ENCODE data around the gene KCTD10.
"Not testable (repeated sequence)": the region's sequence is repeated elsewhere in the genome, so short reads cannot be mapped to it uniquely, and the experiment has no call there.

Gene KCTD10

DNA sequence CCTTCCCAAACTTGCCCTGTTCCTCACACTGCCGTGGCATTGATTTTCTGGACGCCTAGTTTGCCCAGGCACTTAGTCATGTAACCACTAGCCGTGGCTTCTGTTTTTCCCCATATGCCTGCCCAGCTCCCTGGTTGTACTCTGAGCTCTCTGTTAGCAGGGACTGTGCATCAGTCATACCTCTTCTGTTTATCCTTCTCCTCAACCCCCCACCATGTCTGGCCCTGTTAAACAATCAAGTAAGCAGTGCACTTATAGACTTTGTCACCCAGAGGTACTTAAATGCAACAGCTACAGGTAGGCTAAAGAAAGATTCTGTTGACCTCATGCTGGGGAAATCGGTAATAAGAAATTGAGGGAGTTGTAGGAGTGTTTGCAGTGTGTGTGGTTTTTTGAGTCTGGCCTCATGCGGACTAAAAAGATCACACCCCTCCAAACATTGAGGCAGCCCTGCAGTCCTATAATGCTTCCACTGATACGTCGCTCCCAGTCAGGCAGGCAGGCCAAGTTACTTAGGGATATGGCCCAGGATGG is 17.3 kb upstream of the KCTD10 start:
- DNase-seq (ENCODE audit: low read depth), result no peak

DNA sequence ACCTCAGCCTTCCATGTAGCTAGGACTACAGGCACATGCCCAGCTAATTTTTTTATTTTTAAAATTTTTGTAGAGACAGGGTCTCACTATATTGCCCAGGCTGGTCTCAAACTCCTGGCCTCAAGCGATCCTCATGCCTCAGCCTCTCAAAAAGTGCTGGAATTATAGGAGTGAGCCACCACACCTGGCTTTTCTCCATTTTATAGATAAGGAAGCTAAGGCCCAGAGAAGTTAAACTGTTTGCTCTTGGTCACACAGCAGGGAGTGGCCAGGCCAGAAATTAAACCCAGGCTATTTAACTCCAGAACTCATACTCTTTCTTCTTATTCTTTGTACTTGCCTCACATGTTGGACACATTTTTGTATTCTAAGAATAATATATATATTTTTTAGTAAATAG is 16.8 kb upstream of the KCTD10 start:
- no peak for DNase-seq (ENCODE audit: low read depth)

DNA sequence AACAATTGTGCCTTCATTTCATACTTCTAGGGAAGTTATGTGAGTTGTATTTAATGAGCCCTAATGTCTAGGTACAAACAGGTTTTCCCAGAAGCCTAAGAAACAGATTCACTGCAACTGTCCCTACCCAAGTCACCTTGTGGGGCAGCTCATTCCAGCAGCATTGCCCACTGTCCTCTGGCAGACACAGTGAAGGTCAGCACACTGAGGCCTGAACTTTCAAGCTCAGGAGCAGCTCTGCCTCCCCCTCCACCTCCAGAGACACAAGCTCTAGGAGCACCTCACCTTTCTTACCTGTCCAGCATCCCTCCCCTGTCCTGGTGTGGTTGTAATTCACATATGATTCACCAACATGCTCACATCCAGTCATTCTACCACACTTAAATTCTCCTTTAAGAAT is 16.0 kb upstream of the KCTD10 start:
- no peak for DNase-seq (ENCODE audit: low read depth)

DNA sequence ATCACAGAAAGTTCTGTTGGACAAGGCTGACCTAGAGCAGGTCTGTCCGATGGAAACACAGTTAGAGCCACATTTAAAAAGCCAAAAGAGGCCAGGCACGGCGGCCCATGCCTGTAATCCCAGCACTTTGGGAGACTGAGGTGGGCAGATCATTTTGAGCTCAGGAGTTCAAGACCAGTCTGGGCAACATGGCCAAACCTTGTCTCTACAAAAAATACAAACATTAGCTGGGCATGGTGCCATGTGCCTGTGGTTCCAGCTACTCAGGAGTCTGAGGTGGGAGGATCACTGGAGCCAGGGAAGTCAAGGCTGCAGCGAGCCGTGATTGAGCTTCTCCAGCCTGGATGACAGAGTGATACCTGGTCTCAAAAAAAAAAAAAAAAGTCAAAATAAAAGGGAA is 15.3 kb upstream of the KCTD10 start:
- no peak for DNase-seq (ENCODE audit: low read depth)

DNA sequence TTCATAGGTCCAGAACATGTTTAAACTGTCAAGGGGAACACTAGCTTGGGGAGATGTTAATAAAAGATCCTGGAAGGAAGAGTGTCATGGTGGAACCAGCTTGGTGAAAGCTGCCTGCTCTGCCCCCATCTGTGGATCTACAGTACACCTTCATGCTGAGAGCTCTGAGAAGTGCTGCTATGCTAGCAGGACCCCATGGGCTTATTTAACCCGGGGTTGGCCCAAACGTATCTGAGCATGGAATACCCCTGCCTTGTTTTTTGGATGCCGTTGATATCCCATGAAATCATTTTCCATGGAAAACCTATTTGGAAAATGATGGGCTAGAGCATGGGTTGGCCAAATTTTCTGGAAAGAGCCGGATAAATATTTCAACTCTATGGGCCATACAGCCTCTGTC is 14.6 kb upstream of the KCTD10 start:
- no peak for DNase-seq (ENCODE audit: low read depth)

DNA sequence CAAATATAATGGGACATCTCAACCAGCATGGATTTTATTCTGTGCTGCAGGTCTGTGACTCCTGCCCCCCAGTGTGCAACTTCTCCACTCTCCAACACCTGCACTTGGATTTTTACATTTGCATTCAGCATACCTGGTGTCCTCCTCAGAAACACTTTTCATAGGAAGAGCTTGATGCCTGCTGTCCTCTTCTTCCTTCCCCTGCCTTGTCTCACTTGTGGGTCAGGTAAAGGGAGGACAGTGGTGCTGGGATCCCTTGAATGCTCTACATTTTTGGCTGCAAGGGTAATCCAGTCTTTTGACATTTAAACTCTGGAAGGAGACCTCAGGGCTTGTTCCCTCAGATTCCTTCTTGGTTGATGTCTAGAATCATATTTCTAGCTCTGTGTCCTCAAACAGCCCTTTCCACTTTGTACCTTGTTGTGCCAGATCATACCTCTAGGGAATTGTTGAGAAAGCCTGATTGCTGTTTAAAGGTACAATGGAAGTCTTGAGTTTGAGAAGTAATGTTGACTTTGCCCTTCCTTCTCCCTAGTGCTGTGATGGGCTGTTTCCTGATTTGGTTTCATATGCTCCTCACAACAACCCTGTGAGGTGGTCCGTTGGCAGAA is 13.0 kb upstream of the KCTD10 start:
- DNase-seq (ENCODE audit: low read depth), result no peak

DNA sequence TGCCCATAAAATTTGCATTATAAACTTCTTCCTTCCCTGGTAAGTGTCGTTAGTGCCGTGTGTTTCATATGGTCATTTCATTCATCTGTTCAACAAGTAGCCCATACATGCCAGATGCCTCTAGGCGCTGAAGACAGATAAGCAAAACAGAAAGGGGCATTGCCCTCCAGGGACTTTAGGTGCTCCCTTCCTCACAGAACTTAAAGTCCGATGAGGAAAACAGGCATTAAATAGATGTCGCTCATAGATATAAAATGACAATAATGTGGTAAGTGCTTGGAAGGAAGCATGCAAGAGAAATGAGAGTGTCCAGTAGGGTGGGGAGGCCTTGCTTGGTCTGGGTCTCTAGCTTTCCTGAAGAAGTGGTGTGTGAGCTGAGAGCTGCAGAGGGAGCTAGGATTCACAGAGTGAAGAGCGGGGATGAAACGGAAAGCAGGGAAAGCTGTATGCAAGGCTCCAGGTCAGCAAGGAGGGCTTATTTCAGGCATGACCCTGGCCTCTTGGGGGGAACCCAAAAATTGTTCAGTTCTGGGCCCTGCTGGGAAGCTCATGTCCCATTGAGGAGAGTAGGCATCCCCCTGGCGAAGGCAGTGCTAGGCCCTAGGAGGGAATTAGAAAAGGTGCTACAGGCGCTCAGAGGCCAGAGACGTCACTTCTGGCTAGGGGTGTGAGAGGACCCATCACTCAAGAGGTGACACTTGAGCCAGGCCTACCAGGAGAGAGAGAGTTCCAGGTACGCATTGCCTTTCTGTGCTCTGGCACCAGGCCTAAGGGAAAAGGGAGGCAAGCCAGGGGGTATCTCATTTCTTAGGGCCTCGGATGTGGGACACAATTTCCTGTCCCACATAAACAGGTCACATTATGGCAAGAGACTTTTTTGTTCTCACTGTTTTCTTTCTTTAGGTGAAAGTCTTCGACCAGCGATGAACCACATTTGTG is 12.2 kb upstream of the KCTD10 start:
- DNase-seq (ENCODE audit: low read depth), result no peak

DNA sequence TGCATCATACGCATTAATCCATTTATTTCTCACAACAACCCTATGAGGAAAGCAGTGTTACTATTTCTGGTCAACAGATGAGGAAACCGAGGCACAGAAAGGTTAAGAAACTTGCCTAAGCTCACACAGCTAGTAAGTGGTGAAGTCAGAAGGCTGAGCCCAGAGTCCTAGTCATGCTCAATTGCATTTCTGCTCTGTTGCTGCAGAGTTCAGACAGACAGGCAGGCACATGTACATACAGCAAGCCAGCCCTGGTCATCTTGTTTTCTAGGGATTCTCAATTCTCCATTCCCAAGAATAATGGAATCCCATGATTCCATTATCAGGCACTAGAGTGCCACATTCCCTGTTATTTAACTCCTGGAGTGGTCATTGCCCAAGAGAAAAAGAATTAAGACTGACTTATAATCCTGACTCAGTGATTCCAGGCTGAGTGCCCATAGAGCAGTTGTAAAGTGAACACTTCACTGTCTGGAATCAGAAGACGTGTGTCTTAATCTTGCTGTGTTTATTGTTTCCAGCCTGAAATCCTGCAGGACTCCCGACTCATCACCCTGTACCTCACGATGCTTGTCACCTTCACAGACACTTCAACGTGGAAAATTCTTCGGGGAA is 11.1 kb upstream of the KCTD10 start:
- peak; percentile 57 for DNase-seq (ENCODE audit: low read depth)

DNA sequence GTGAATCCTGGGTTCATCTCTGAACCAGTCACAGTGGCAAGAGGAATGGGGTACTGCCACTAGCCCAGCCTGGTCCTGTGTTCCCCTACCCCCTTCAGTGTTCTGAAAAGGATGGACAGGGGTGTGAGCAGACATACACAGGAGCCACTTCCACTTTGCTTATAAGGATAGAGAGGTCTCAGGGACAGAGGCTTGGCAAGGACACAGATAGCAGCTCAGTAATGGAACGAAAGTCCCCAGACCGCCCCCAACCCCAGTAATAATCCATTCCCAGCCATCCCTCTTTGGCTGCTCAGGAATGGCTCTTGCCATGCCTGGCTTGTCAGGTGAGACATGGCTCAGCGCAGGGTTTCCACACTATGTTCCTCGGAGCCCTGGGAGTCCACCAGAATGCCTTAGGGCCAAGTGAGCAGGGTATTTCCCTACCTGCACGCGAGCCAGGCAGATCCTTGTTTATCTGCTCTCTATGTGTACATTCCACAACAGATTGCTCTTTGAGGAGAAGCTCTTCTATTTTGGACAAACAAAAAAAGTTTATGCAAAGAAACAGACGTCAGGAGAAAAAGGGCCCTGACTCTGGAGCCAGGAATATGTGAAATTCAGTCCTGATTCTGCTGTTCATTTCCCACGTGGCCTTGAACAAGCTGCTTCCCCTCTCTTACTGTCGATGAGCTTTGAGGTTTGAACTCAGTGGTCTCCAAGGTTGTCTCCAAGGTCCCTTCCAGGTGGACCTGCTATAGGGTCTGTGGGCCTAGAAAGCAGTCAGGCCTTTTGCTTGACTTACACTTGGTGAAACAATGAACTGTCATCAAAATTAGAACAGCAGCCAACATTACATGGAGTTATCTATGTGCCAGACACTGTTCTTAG is 10.3 kb upstream of the KCTD10 start:
- DNase-seq (ENCODE audit: low read depth), result no peak

DNA sequence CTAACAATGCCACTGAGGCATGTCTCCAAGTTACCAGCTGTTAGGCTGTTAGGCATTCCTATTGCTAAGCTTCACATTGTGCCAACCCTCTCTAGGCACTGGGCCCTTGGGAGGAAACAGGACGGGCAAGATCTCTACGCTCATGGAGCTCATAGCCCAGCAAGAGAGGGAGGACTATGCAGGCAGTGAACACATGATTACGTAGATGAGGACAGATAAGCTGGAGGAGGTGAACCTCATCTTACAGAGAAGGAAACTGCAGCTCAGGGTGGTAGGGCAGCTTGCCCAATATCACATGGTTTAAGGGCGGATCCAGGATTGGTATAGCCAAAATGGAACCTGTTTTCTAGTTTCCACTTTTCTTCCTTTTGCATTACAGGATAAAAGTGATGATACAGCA is 8.1 kb upstream of the KCTD10 start:
- no peak for DNase-seq (ENCODE audit: low read depth)

DNA sequence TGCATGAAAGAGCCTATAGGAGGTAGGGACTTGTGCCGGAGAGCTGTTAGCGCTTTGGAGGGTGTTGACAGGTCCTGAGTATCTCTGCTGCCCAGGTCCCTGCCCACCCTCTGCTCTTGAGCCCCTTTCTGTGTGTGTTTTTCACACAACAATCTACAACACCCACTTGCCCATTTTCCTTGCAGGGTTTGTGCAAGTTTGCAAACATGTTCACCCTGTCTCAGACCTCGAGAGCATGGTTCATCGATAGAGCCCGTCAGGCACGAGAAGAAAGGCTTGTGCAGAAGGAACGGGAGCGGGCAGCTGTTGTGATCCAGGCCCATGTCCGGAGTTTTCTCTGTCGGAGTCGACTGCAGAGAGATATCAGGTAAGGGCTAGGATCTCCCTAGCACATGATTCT is 6.2 kb upstream of the KCTD10 start:
- no peak for DNase-seq (ENCODE audit: low read depth)

DNA sequence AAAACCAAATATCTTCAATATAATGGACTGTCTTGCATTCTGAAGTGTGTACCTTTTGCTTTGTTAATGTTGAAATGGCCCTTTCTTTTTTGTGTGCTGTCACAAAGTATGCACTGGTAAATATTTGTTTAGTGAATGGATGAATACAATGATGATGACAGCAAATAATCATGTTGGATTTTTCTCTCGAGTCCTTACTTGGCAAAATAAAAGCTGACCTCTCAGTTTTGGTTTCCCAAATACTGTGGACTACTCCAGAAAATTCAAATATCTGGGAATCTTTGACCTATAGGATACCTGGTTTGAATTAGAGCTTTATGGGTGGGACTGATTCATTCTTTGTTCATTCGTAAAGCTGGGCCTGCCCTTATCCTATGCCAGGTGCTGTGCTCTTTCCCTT is 5.8 kb upstream of the KCTD10 start:
- no peak for DNase-seq (ENCODE audit: low read depth)

DNA sequence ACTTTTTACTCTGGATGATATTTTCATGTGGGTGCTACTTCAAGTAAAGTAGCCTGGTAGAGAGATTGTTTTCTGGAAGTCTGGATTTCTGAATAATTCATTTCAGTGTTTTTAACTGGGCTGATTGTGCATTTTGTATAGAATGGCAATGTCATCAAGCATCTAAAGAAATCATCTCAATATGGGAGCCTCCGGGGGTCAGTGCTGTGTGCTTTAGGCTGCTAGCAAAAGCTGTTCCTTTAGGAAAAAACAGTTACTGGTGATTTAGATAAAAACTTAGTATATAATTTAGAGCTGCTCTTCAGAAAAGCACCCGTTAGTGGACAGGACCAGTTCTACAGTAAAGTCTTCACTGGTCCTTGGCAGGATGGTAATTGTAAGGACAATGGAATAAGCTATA is 5.4 kb upstream of the KCTD10 start:
- no peak for DNase-seq (ENCODE audit: low read depth)

DNA sequence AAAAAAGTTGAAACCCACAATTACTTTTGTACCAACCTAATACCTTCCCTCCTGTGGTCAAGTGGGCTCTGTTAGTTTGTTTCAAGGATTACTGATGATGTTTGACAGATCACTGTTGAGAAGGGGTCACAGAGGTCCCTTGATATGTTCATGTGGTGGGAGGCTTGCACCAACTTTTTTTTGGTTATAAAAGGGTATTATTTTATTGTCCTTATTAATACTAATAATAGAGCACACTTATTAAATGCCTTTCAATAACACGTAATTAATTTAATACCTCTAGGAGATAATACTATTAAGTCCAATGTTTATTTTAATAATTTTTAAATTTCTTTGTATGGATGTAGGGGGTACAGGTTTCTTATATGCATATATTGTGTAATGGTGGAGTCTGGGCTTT is 4.8 kb upstream of the KCTD10 start:
- DNase-seq (ENCODE audit: low read depth), result no peak

DNA sequence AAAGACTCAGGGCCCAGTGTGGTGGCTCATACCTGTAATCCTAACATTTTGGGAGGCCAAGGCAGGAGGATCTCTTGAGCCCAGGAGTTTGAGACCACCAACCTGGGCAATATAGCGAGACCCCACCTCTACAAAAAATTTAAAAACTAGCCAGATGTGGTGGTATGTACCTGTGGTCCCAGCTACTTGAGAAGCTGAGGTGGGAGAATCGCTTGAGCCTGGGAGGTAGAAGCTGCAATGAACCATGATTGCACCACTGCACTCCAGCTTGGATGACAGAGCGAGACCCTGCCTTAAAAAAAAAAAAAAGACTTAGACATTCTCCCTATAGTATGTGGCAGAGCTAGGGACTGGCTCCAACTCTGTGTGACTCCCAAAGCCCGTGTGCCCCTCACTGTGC is 3.3 kb upstream of the KCTD10 start:
- DNase-seq (ENCODE audit: low read depth), result no peak

DNA sequence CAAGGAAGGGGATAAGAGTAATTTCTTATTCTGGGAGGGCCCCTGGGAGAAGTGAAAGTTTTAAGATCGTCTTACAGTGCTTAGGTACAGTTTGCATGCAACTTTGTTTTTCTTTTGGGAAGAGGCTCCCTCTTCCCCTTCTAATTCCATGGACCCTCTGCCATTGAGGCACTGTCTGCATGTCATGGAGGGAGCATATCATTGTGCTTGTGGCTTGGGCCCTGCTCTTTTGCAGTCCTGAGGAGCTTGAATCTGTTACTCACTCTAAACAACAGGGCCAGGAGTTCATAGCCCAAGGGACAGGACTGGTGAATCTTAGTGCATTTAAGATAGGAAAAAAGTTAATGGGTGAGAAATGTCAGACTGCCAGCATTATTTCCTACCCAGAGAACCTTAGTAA is 2.7 kb upstream of the KCTD10 start:
- DNase-seq (ENCODE audit: low read depth), result no peak

DNA sequence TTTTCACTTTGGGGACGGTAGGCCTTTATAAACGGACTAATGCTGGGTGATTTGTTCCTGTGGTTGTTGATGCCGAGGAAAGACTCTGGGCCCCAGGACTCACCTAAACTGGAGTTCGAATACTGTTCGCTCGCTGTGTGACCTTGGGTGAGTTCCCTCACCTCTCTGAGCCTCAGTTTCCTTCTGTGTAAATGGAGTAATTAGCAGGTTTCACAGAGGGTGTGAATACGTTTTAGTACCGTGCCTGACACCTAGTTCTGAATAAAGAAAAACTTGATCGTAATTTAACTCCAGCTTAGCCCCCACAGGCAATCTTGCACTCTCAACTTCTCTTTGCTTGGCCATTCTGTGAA is 839 bp upstream of the KCTD10 start:
- no peak for DNase-seq (ENCODE audit: low read depth)

DNA sequence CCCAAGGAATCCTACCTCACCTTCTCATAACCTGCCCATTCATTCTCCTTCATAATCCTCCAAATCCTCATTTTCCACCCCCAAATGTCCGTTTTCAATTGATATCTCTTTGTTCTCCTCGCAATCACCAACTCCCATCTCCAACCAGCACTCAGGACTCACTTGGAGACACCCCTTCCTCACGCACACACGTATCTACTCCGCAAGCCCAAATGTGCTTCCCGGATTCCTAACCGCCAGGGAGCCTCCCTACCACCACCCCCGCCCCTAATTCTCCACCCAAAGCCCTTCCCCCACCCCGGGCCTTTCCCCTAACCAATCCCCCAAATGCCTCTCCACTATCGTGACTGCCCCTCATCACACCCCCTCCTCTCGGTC is 304 bp downstream of the KCTD10 start:
- DNase-seq (ENCODE audit: low read depth), result no peak

DNA sequence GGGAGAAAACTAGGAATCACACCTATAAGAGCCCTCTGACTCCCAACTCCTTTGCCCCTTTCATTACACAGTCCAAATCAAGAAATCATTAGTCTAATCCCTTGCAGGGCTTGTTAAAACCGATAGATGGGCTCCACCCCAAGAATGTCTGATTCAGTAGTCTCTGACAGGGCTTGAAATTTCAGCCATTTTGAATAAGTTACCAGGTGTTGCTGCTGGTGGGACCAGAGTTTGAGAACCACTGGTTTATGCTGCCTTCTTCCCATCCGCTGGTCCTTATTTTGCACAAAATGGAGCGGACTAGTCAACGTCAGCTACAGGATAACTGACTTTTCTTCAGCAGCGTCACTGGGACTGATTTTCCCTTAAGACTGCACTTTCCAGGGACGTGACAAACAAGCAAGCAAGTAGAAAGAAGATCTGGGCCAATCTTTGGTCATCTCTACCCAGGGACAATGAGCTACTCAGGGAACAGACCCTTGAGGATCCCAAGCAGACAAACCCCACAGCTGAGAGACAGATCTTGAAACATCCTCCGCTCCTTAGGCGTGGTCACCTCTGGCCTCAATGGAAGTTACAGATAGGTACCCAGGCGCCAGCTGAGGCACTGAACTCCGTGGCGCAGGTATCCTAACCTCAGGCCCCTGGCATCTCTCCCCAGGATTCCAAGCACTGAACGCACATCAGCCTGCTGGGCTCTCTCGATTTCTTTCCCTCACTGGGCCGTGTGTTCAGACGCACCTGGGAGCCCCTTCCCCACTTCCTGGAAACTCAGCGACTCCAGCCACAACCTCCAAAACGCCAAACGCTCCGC is 900 bp downstream of the KCTD10 start:
- no peak for DNase-seq (ENCODE audit: low read depth)

DNA sequence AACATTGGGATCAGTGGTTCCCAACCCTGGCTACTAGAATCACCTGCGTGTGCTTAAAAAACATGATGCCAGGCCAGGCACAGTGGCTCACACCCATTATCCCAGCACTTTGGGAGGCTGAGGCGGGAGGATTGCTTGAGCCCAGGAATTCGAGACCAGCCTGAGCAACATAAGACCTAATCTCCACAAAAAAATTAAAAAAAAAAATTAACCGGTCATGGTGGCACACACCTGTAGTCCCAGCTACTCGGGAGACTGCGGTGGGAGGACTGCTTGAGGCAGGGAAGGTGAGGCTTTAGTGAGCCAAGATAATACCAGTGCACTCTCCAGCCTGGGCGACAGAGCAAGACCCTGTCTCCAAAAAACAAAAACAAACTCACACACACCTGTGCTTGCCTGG is 2.0 kb downstream of the KCTD10 start:
- no peak for DNase-seq (ENCODE audit: low read depth)

DNA sequence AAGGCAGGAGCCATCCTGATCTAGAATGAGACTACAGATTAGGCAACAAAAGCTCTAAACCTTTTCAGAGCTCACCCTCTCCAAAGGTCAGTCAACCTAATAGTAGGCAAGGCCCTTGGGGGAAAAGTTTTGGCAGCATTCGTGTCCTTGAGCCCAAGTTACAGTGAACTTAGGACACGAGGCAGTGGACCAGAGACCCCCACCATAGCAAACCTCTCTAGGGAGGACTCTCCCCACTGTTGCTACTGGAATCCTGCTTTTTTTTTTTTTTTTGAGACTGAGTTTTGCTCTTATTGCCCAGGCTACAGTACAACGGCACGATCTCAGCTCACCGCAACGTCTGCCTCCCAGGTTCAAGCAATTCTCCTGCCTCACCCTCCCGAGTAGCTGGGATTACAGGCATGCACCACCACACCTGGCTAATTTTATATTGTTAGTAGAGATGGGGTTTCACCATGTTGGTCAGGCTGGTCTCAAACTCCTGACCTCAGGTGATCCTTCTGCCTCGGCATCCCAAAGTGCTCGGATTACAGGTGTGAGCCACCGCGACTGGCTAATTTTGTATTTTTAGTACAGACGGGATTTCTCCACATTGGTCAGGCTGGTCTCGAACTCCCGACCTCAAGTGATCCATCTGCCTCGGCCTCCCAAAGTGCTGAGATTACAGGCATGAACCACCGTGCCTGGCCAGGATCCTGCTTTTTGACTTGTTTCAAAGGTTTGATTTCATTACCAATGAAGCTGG is 3.4 kb downstream of the KCTD10 start:
- not testable (repeated sequence) for DNase-seq (ENCODE audit: low read depth)
